Testis (tissue), 2 donors: Measurements from ENCODE around the gene KIAA1671.

Source experiments
- POLR2A ChIP-seq: fragments of 450-650 bp; IDR thresholded peaks from one replicate; pipeline ENCODE4 v1.6.1; 2017; ENCODE audit warnings: antibody characterized with exemption, mild to moderate bottlenecking, moderate library complexity
- TF ChIP-seq, protein P1 (sequence below), 3 experiments: fragments of 450-650 bp in 2 of 3; fragments of 200-600 bp in 1 of 3; sonication (generic) in 1 of 3; IDR thresholded peaks; one replicate each; pipeline ENCODE4 v1.5.1; 2016 to 2019; ENCODE audit warnings: antibody characterized with exemption in 3 of 3, mild to moderate bottlenecking in 2 of 3, moderate library complexity in 1 of 3

DNA sequence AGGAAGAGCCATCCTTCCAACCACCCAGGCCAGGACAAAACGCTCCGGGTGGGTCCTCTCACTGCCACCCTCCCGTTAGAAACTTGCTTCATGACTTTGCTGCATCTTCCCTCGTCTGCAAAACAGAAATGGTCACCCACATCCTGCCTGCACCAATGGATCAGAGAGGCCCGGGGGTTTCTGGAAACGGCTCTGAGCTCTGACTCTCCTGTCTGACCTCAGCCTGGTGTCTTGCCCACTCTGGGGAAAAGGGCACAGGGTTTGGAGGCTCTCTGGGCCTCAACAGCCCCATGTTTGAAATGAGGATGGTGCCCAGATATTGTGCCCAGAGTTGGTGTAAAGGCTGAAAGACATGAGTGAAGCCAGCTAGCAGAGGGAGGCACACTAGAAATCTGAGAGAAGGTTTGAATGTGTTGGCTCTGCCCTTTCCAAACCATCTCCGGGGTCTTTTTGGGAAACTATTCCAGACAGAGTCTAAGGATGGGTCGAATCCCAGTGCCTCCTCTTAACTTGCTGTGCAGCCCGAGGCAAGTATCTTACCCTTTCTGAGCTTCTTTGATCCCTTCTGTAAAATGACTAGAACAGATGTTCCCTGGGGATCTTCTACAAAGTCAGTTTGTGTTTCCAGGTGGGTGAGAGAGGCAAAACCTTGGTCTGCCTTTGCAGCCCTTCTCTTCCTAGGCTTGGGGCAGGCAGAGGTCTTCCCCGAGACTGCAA lies 249.2 kb downstream of the KIAA1671 start:
- TF ChIP-seq, protein P1, sequence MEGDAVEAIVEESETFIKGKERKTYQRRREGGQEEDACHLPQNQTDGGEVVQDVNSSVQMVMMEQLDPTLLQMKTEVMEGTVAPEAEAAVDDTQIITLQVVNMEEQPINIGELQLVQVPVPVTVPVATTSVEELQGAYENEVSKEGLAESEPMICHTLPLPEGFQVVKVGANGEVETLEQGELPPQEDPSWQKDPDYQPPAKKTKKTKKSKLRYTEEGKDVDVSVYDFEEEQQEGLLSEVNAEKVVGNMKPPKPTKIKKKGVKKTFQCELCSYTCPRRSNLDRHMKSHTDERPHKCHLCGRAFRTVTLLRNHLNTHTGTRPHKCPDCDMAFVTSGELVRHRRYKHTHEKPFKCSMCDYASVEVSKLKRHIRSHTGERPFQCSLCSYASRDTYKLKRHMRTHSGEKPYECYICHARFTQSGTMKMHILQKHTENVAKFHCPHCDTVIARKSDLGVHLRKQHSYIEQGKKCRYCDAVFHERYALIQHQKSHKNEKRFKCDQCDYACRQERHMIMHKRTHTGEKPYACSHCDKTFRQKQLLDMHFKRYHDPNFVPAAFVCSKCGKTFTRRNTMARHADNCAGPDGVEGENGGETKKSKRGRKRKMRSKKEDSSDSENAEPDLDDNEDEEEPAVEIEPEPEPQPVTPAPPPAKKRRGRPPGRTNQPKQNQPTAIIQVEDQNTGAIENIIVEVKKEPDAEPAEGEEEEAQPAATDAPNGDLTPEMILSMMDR (IDR thresholded peaks at IDR 0.05) = no peak
- no peak for TF ChIP-seq POLR2A
